Stimulated activated naive CD4-positive, alpha-beta T cell treated with Interleukin-2 at 50 U/mL for 16 hours (primary cell): ENCODE results near the gene VEPH1.
"Not testable (repeated sequence)": the region's sequence is repeated elsewhere in the genome, so short reads cannot be mapped to it uniquely, and the experiment has no call there.

Source experiments
- DNase-seq: peaks from one replicate; lab custom pipeline; 2025; lab: John Stamatoyannopoulos, UW

Gene VEPH1

GRCh38 chr3:157348304-157349075 is 154.7 kb downstream of the VEPH1 start:
- not testable (repeated sequence) for DNase-seq

- no peak for DNase-seq
These were observed 155.5 kb downstream of the VEPH1 start for GRCh38 chr3:157347577-157348303.

- DNase-seq: no peak
These were observed 166.8 kb downstream of the VEPH1 start for GRCh38 chr3:157336252-157337009.

GRCh38 chr3:157335233-157336076 is 167.8 kb downstream of the VEPH1 start:
- no peak for DNase-seq

GRCh38 chr3:157333551-157333991 is 169.6 kb downstream of the VEPH1 start:
- no peak for DNase-seq

- DNase-seq: no peak
These were observed 173.0 kb downstream of the VEPH1 start for GRCh38 chr3:157330206-157330605.

GRCh38 chr3:157329551-157329950 is 173.7 kb downstream of the VEPH1 start:
- DNase-seq: no peak

- no peak for DNase-seq
These were observed 175.4 kb downstream of the VEPH1 start for GRCh38 chr3:157327837-157328236.

- no peak for DNase-seq
These were observed 176.2 kb downstream of the VEPH1 start for GRCh38 chr3:157327018-157327417.

- not testable (repeated sequence) for DNase-seq
These were observed 178.3 kb downstream of the VEPH1 start for GRCh38 chr3:157324869-157325268.

GRCh38 chr3:157323360-157323759 is 179.9 kb downstream of the VEPH1 start:
- no peak for DNase-seq

GRCh38 chr3:157319672-157320071 is 183.5 kb downstream of the VEPH1 start:
- no peak for DNase-seq

- no peak for DNase-seq
These were observed 184.5 kb downstream of the VEPH1 start for GRCh38 chr3:157318639-157319288.

- DNase-seq: no peak
These were observed 185.3 kb downstream of the VEPH1 start for GRCh38 chr3:157317895-157318294.

GRCh38 chr3:157313186-157313585 is 190.0 kb downstream of the VEPH1 start:
- no peak for DNase-seq

GRCh38 chr3:157312376-157312745 is 190.9 kb downstream of the VEPH1 start:
- no peak for DNase-seq

GRCh38 chr3:157311633-157312375 is 191.4 kb downstream of the VEPH1 start:
- no peak for DNase-seq

GRCh38 chr3:157310329-157311052 is 192.7 kb downstream of the VEPH1 start:
- no peak for DNase-seq

- DNase-seq: no peak
These were observed 196.7 kb downstream of the VEPH1 start for GRCh38 chr3:157306502-157306901.

- no peak for DNase-seq
These were observed 197.8 kb downstream of the VEPH1 start for GRCh38 chr3:157305392-157305791.
